H1 (cell line): Measurements from ENCODE around the gene PCBP2. TPM values are rescaled to one million over a fixed set of nuclear protein-coding genes. Genes with fewer than 3 reads are reported as not detected.

ENCODE experiments used
- CHD7 ChIP-seq: fragments of 300-600 bp; sonication (generic); IDR thresholded peaks from 2 replicates; pipeline ENCODE4 v1.7.1; 2012; ENCODE audit warnings: low read length, moderate library complexity, mild to moderate bottlenecking, inconsistent platforms; ENCODE audit not compliant: insufficient replicate concordance
- polyA plus RNA-seq, 7 experiments: library from polyadenylated mRNA; depleted of rRNA in 3 of 7; stranded (reverse) in 5 of 7; unstranded in 2 of 7; fragments of >200 nt in 5 of 7; fragments of 200-250 nt in 2 of 7; gene quantifications; 1 replicate in 5 of 7; 2 replicates in 1 of 7; 4 replicates in 1 of 7; pipeline versions ENCODE4 v1.2.1 to v1.2.3, GENCODE V29; 2011 to 2013; ENCODE audit warnings: missing spikeins in 2 of 7, mixed read lengths in 2 of 7
- total RNA-seq: library from RNA; stranded (reverse); fragmentation: NEBNext Ultra II Directional; extraction: Animal tissue kit (Norgen Biotek cat#: 25700); gene quantifications from 2 replicates; pipeline ENCODE4 v1.2.1, GENCODE V29; 2021
- TF ChIP-seq, protein P1 (sequence below): IDR thresholded peaks from 2 replicates; pipeline ENCODE4 v1.6.1; 2011; ENCODE audit warnings: low read depth, mild to moderate bottlenecking, low read length; ENCODE audit not compliant: insufficient read depth

PCBP2 gene
- total and polyA plus RNA-seq, 2 of the 8 experiments (the other 6 are each of a cell fraction or from before 2014, with no cell fraction given), result 470 to 1,123 TPM

- no peak for TF ChIP-seq CHD7
- TF ChIP-seq, protein P1, sequence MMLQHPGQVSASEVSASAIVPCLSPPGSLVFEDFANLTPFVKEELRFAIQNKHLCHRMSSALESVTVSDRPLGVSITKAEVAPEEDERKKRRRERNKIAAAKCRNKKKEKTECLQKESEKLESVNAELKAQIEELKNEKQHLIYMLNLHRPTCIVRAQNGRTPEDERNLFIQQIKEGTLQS, result no peak
Measured at GRCh38 chr12:53478865-53479264, 27.0 kb downstream of the PCBP2 start (continued).
